Activated naive CD4-positive, alpha-beta T cell (primary cell): ENCODE data around the gene EXOC6B.
"Not testable (repeated sequence)": the region's sequence is repeated elsewhere in the genome, so short reads cannot be mapped to it uniquely, and the experiment has no call there.

ENCODE experiments used
- DNase-seq, 4 experiments: peaks; one replicate each; lab custom pipeline; 2025; lab: John Stamatoyannopoulos, UW

The EXOC6B gene

GRCh38 chr2:72438364-72438763 lies 387.5 kb downstream of the EXOC6B start:
- DNase-seq, result no peak

DNA sequence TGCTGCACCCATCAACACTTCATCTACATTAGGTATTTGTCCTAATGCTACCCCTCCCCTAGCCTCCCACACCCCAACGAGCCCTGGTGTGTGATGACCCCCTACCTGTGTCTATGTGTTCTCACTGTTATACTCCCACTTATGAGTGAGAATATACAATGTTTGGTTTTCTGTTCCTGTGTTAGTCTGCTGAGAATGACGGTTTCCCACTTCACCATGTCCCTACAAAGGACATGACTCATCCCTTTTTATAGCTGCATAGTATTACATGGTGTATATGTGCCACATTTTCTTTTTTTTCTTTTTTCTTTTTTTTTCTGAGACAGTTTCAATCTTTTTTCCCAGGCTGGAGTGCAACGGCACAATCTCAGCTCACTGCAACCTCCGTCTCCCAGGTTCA lies 394.1 kb downstream of the EXOC6B start:
- no peak for DNase-seq

DNA sequence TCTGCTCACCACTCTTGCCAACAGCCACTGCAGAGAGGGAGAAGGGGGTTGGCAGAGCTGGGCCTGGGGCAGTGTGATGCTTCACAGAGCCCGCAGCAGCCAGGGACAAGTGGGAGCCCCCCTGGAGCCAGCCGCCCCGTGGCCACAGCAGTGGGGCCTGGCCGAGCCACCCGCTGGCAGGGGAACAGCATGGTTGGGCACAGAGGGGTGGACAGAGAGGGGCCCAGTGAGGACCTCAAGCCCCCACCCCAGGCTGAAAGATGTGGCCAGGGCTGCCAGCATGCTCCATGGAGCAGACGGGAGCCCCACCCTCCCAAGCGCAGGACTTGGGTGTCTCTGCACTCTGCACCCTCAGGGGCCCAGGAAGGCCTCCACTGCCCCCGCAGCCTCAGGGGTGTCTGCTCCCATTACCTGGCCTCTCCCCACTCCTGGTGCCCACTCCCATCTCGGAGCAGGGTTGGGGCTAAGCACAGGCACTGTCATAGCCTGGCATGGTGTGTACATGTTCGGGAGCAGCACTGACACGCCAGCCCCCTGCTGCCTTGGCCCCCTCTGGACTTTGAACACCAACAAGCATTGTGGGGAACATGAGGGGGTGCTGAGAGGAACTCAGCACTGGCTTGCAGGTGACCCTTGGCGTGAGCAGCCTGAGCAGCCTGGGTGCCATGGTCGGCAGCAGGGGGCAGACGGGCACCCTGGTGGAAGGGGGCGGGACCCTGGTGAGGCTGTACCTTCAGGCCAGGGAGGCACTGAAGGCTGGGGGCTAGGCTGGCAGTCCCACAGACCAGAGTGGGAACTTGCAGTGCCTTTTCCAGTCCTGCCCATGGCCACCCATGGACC lies 398.6 kb downstream of the EXOC6B start:
- no peak for DNase-seq

DNA sequence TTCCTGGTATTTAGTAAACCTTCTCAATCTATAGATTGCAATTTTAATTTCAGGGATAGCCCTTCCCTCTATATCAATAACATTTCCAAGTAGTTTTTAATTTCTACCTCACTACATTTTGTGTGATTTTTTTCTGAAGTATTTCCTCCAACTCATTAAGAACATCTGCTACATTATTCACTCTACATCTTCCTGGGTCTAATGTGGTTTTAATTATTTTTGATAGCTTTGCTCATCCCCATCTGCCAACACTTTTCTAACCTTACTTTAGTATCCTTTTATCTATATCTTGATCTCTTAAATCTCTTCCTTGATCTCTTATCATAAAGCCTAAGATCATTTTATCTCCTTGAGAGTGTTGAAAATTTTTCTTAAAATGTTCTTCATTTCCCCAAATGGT lies 399.8 kb downstream of the EXOC6B start:
- no peak for DNase-seq

GRCh38 chr2:72423756-72424155 lies 402.1 kb downstream of the EXOC6B start:
- no peak for DNase-seq

GRCh38 chr2:72421771-72422379 lies 404.0 kb downstream of the EXOC6B start:
- DNase-seq, result not testable (repeated sequence)

GRCh38 chr2:72415781-72416475 lies 409.9 kb downstream of the EXOC6B start:
- no peak for DNase-seq

DNA sequence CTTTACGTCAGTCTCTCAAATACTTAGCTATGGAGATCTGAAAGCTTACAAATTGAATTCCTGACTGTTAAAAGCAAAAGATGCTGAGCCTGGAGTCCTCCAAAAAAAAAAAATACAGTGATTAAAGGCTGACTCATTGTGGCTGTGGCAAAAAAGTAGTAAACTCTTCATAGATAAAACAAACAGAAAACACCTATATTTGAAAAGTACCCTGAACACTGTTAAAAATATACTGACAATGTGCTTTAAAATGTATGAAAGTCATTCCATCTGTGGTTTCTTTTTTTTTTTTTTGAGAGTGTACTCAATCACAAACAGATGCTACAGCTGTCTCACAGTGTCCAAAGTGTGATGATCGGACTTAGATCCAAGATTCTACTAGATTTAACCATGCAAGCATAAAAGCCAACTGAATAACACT lies 410.6 kb downstream of the EXOC6B start:
- DNase-seq, result no peak

DNA sequence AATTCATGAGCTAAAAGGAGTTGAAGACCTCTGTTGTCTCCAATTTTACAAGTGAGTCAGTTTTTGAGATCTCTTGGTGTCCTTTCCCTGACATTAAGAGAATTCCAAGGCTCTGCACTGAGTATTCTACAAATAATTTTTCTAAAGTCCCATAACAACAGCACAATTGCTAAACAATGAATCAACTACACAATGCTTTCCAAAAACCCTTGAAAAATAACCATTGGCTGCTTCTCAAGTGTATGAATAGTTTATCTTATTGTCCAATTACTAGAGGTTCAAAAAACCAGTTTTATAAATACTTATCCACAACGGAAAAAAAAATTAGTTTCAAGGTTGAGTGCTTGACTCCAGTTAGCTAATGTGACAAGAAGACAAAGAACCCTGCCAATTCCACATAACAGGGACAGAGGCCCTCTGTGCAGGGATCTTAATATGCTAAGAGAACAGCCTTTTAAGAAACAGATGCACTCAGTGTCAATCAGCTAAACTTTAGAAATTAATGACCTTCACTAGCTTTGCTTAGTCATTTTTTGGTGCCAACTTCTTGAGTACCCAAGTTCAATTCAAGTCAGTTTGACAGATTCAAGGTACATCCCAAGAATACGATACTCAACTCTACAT lies 411.6 kb downstream of the EXOC6B start:
- DNase-seq, result no peak

- no peak for DNase-seq
Observed at GRCh38 chr2:72413716-72414115, 412.1 kb downstream of the EXOC6B start.

- DNase-seq, result no peak
Observed at GRCh38 chr2:72412214-72412613, 413.6 kb downstream of the EXOC6B start.

DNA sequence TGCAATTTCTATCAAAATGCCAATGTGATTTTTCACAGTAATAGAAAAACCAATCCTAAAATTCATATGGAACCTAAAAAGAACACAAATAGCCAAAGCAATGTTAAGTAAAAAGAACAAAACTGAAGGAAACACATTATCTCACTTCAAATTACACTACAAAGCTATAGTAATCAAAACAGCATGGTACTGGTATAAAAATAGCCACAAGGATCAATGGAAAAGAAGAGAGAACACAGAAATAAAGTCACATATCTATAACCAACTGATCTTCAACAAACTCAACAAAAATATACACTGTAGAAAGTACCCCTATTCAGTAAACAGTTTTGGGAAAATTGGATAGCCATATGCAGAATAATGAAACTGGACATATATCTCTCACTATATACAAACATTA lies 426.0 kb downstream of the EXOC6B start:
- no peak for DNase-seq

DNA sequence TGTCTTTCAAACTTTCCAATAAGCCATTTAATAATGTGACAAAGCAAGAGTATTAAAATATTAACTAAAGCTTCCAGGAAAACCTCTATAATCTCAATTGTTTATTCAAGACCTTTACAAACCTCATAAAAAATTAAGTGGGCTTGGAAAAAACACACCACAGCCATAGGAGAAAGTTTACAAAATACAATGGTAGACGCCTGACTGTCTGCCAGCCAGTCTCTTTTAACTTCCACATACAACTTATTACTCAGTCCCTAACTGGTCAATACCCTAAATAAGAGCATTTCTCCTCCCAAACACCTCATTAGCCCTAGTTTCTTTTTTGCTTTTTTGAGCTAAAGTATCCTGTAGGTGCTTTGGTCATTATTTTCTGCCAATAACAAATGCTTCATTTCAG lies 430.7 kb downstream of the EXOC6B start:
- no peak for DNase-seq

- no peak for DNase-seq
Observed at GRCh38 chr2:72394541-72395070, 431.2 kb downstream of the EXOC6B start.

GRCh38 chr2:72389447-72389846 lies 436.4 kb downstream of the EXOC6B start:
- no peak for DNase-seq

DNA sequence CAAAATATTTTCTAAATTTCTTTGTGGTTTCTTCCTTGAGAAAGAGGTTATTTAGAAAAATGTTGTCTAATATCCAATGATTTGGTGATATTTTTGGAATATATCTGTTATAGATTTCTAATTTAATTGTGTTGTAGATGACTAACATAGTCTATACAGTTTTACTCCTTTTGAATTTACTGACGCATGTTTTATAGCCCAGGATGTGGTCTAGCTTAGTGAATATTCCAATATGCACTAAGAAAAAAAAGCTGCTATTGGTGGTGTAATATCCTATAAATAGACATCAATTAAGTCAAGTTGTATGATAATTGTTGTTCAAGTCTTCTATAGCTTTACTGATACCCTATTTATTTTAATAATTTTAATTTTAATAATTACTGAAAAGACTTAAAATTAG lies 437.6 kb downstream of the EXOC6B start:
- no peak for DNase-seq

GRCh38 chr2:72386288-72386687 lies 439.5 kb downstream of the EXOC6B start:
- DNase-seq, result no peak

DNA sequence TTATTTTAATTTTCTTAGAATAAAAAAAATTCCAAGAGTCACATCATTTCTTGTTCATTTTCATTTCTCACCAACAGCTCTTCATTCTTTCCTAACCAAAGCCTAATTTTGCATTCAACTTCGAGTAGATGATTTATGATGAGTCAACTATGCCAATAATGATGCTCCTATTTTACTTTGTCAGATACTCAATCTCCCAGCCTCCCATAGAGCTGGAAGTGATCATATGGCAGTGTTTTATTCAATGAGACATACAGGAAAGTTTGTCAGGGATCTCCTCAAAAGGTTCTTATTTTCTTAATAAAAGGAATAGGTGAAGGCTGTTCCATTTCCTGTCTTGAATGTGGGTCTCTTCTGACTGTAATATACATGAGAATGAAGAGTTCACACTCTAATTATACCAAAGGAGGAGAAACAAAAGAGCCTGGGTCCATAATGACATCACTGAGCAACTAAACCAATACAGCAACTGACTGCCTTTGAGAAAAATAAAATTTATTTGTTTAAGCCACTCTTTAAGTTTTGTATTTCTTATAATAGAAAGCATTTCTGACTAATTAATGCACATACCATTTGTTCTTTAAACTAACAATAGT lies 447.0 kb downstream of the EXOC6B start:
- no peak for DNase-seq

DNA sequence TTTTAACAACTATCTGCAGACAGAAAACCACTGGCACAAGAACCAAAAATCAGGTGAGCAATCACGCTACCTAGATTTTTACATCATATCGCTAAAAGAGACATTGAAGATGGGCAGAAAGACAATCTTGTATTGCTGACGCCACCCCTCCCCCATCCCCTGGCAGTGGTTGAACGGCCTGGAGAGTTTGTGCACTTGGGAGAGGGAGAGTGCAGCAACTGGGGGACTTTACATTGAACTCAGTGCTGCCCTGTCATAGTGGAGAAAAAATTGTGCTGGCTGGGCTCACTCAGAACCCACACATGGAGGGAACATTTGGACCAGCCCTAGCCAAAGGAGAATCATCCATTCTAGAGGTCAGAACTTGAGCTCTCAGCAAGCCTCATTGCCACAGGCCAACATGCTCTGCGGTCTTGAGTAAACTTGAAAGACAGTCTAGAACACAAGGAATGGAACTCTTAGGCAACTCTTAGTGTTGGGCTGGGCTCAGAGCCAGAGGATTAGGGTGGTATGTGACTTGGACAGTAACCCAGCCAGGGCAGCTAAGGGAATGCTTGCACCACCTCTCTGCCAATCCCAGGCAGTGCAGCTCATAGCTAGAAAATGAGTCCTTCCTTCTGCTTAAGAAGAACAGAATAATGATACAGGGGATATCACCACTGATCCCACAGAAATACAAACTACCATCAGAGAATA lies 458.2 kb downstream of the EXOC6B start:
- no peak for DNase-seq

DNA sequence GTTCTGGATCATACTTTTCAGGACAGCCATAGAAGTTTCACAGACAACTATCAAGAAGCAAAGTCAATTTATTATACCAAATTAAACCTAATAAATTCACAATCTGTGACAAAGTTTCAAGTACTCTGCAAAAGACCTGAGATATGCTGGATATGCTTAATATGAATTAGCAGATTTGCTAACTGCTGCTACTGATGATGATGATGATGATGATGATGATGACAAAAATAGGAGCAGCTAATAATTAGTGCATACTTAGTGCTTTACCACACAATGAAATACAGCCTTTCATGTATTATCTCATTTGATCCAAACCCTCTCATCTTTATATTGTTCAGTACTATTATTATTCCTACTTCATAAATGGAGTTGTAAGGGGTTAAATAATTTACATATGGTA lies 462.4 kb downstream of the EXOC6B start:
- DNase-seq, result no peak

DNA sequence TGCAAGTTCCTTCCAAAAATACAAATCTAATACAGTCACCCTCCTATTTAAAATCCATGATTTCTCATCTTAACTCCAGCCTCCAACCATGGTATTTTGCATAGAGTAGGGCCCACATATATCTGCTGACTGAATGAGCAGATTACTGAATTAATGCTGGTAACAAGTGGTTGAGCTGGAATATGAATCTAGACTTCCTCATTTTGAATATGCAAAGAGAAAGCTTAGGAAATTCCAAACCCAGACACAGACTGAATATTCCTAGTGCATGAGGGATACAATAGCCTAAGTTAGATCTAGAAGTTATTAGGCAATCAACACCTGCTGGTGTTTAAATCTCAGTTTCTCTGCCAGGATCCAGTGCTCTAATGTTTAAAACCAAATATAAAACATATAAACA lies 463.1 kb downstream of the EXOC6B start:
- no peak for DNase-seq
